Hematopoietic multipotent progenitor cell treated with erythropoietin and hydrocortisone succinate and interleukin-3 and kit ligand, for 17 days (in vitro differentiated cells): ENCODE results near the gene SHANK1.

Experiments used
- DNase-seq: peaks from one replicate; pipeline ENCODE4 v3.0.0-alpha.2; 2015; ENCODE audit warnings: low spot score

Gene SHANK1

GRCh38 chr19:50686310-50687032 lies 33.1 kb downstream of the SHANK1 start:
- DNase-seq: no peak

- DNase-seq: peak; percentile 70
Observed at GRCh38 chr19:50679177-50680125, 40.2 kb downstream of the SHANK1 start.

- no peak for DNase-seq
Observed at GRCh38 chr19:50678323-50678722, 41.3 kb downstream of the SHANK1 start.

- DNase-seq: no peak
Observed at GRCh38 chr19:50677636-50678035, 42.0 kb downstream of the SHANK1 start.

GRCh38 chr19:50676625-50677197 lies 42.9 kb downstream of the SHANK1 start:
- no peak for DNase-seq

GRCh38 chr19:50673118-50673517 lies 46.5 kb downstream of the SHANK1 start:
- DNase-seq: no peak

GRCh38 chr19:50670102-50670380 lies 49.6 kb downstream of the SHANK1 start:
- no peak for DNase-seq

GRCh38 chr19:50669302-50670101 lies 50.1 kb downstream of the SHANK1 start:
- DNase-seq: peak; percentile 64

- DNase-seq: no peak
Observed at GRCh38 chr19:50668879-50669278, 50.7 kb downstream of the SHANK1 start.

GRCh38 chr19:50668416-50668815 lies 51.2 kb downstream of the SHANK1 start:
- no peak for DNase-seq

GRCh38 chr19:50667759-50668231 lies 51.8 kb downstream of the SHANK1 start:
- DNase-seq: no peak

- no peak for DNase-seq
Observed at GRCh38 chr19:50667177-50667758, 52.3 kb downstream of the SHANK1 start.

GRCh38 chr19:50666346-50667176 lies 53.0 kb downstream of the SHANK1 start:
- DNase-seq: no peak

- DNase-seq: no peak
Observed at GRCh38 chr19:50664204-50664603, 55.4 kb downstream of the SHANK1 start.

- no peak for DNase-seq
Observed at GRCh38 chr19:50663482-50663790, 56.2 kb downstream of the SHANK1 start.

GRCh38 chr19:50662651-50663481 lies 56.7 kb downstream of the SHANK1 start:
- no peak for DNase-seq

GRCh38 chr19:50661766-50662650 lies 57.6 kb downstream of the SHANK1 start:
- no peak for DNase-seq

- DNase-seq: no peak
Observed at GRCh38 chr19:50661023-50661422, 58.6 kb downstream of the SHANK1 start.

- no peak for DNase-seq
Observed at GRCh38 chr19:50660088-50660366, 59.6 kb downstream of the SHANK1 start.
